COLO668 (cell line): ENCODE data around the gene BUD23.
"Not testable (repeated sequence)": the region's sequence is repeated elsewhere in the genome, so short reads cannot be mapped to it uniquely, and the experiment has no call there.

Experiments used
- DNase-seq: peaks from one replicate; lab custom pipeline; 2025; ENCODE audit not compliant: unreplicated experiment; lab: John Stamatoyannopoulos, UW

The BUD23 gene

DNA sequence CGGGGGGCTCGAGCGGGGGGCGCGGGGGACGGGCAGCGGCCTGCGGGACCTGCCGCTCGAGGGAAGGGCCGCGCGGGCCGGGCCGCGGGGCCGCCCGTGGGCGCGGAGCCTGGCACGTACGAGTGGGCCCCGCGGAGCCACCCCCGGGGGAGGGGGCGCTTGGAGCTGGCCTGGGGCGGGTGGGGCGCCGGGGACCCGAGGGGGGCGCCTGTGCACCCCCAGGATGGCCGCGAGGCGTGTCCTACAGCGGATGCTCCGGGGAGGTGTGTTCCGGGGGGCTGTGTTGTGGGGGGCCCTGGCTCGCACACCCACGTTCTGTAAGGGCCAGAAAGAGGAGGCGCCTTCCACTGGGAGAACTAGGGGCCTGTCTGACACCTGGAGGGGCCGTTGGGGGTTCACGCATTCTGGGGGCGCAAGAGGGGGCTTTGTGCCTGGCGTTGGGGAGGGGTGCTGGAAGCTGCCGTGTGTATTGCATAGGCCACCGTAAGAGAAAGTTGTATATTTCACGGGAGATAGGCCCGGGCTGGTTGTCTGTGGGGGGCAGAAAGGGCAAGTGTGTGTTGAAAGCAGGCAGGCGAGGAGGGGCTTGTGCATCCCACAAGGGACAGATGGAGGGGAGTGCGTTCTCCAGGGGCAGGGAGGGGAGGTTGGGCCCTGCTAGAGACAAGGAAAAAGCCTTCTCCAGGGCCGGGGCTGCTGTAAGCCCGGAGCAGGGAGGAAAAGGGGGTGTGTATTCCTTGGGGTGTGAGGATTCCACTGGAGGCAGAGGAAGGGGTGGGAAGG lies 15.1 kb upstream of the BUD23 start:
- DNase-seq: peak; percentile 11

DNA sequence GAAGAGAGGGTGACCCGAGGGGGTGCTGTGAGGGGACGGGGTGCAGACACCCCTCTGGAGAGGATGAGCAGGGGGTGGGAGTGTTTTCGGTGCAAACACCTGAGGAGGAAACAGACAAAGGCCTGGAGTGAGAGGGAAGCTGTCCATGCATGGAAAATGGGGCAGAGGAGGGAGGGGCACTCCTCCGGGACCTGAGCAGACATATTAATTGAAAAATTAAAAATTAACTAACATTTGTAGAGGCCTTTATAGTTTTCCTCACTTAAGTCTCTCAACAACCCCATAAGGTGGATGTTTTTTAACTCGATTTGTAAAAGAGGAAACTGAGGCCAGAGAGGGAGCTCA lies 14.5 kb upstream of the BUD23 start:
- no peak for DNase-seq

DNA sequence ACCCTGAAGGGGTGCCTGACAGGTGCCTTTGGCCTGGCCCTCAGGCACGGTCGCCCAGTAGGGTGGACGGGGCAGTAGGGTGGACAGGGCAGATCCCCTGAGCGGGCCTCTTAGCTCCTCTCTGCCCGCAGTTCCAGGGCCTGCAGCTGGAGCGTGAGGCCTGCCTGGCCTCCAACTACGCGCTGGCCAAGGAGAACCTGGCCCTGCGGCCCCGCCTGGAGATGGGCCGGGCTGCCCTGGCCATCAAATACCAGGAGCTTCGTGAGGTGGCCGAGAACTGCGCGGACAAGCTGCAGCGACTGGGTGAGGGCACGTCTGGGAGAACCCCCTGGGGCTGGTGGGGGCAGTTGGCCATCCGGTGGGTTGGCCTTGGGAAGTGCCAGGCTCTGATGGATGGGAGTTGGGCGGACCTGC lies 14.1 kb upstream of the BUD23 start:
- no peak for DNase-seq

DNA sequence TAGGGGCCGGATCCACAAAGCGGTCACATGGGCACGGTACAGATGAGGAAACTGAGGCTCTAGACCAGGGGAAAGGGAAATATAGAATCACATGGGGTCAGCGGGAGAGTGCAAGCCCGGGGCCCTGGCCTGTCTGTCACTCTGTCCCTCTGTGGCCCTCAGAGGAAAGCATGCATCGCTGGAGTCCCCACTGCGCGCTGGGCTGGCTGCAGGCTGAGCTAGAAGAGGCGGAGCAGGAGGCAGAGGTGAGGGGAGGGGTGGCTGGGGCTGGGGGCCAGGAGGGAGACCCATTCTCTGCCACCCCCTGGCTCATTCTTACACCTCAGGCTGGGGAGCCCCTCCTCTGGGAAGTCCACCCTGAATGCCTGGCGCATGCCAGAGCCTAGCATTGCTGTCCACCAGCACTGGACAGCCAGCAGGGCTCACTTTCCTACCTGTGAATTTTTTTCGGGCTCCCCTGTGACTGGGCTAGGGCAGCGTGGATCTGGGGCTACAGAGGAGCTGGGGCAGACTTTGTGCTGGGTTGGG lies 13.5 kb upstream of the BUD23 start:
- DNase-seq: no peak

DNA sequence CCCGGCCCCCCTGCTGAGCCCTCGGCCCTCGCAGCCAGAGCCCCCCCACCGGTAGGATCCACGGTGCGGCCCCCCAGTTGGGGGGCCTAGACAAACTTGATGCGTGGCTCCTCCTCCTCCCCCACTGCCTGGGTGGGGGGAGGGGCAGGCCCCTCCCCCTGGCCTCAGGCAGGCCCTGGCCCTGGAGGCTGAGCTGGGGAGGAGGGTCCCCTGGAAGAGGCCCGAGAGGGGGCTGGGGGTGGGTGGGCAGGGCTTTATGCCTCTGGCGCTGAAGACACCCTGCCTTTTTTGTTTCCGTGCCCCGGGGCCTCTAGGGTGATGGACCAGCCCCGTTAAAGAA lies 12.1 kb upstream of the BUD23 start:
- DNase-seq: no peak

DNA sequence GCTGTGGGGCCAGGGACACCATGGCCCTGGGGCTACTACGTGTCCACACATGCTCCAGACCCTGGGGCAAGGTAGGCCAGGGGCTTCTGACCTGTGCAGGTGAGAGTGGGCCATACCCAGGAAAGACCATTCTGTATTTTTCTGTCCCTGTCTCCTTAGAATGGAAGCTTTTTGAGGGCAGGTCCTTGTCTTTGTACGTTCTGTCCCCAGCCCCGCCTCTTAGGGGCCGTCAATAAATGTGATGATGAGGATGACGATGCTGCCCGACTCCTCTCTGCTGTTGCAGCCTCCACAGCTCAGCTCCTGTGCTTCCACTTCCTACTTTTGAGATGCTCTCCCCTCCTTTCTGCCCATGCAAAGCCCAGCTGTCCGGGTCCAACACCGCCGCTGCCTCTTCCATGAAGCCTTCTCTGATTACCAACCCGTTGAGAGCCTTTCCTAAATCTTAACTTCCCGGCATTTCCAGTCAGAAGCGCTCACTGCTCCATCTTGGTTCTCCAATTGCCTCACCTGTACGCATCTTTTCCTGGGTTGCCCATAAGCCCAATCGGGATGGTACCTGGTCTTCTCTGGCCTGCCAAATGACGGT lies 11.4 kb upstream of the BUD23 start:
- no peak for DNase-seq

DNA sequence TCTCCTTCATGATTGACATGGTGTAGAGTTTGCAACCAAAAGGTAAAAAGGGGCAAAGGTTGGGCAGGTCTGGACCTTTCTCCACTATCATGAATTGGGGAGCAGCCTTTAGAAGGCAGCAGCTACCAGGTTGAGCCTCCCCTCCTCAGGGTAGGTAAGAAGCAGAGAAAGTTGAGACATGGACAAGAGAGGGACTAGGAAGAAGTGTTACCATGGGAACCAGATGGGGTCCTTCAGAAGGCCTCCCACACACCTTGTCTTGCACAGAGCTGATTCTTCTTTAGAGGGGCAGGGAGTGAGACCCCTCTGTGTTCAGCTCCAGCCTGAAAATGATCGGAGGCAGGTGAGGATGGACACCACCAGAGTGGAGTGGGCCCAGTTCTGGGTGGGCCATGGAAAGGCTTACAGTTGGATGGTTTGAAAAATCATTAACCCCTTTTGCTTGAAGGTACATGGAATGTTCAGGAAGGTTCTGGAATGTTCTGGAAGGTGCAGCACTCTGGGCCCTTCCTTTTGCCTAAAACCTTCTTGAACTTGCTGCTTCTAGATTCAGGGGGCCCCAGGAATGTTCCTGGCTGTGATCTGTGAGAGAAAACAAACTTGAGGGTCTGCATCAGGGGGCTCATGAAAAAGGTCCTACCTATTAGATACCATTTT lies 8.8 kb upstream of the BUD23 start:
- no peak for DNase-seq

DNA sequence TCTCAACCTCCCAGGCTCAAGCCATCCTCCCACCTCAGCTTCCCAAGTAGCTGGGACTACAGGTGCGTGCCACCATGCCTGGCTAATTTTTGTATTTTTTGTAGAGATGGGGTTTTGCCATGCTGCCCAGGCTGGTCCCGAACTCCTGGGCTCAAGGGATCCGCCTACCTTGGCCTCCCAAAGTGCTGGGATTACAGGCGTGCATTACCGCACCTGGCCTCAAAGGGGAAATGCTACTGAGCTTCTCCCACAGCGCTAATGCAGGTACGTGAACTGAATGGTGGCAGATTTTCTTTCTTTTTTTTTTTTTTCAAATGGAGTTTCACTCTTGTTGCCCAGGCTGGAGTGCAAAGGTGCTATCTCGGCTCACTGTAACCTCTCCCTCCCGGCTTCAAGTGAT lies 7.3 kb upstream of the BUD23 start:
- not testable (repeated sequence) for DNase-seq

DNA sequence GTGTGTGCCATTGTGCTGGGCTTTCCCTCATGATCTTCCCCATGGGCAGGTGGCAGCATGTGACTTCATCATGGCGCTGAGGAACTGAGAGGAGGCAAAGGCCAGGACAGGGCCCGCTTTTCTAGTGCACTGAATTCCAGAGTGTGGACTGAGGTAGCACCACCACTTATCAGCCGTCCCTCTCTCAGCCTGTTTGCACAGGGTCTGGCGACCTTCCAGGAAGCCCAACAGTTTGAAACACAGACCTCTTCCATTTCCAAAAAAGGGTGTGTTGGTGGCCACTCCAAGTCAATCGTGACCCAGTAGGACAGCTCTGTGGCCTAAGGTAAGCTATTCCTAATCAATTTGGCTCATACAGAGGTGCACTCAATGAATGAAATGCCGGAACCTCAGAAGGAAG lies 4.5 kb upstream of the BUD23 start:
- no peak for DNase-seq

DNA sequence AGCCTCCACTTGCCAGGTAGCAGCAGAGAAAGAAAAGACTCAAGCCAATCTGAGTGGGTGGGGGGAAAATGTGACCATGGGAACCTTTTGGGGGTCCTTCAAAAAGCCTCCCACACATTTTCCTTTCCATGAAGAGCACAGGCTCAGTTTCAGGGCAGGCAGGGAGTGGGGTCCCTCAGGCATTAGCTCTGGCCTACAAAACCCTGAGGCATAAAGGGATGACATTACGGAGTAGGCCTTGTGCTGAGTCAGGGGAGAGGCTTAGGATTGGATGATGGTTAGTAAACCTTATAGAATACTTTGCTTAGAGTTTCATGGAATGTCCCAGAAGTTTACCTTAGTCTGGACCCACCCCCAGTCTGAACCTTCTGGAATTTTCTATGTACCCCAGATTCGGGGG lies 3.7 kb upstream of the BUD23 start:
- no peak for DNase-seq

DNA sequence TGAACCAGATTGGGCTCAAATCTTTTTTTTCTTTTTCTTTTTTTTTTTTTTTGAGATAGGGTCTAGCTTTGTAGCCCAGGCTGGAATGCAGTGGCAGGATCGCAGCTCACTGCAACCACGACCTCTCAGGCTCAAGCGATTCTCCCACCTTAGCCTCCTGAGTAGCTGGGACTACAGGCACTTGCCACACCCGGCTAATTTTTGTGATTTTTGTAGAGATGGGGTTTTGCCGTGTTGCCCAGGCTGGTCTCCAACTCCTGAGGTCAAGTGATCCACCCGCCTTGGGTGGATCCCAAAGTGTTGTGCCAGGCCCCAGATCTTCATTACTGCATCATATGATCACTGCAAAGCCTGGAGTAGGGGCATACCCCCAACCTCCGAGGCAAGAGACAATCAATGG lies 2.9 kb upstream of the BUD23 start:
- DNase-seq: no peak

DNA sequence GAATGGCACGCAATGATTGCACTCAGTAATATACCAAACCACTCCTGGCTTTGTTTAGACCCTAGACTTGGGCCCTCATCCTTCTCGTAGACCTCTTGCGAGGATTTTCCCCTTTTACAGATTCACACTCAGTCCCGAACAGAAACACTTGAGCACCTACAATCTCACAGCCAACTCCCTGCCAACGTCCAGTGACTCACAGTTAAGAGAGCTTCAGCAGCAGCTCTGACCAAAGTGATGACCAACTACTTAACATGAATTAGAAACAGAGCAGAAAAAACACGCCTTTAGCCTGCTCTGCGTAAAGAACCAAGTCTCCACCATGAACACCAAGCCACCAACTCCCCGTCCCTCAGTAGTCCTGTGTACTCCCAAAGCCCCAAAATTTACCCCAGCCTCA lies 2.4 kb upstream of the BUD23 start:
- DNase-seq: no peak

DNA sequence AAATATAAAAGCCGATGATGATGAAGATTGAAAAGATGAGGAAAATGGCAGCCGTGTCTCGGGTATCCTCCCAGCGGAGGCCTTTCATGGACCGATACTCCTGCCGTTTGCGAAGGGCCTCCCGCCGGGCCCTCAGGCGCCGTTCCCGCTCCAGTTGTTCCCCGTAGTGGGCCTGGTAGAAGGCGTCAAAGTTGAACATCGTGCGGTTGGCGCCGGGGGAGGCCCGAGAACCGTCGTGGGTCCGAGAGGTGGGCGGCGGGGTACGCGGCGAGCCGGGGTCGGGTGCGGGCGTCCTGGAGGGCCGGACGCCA lies 697 bp upstream of the BUD23 start:
- no peak for DNase-seq

DNA sequence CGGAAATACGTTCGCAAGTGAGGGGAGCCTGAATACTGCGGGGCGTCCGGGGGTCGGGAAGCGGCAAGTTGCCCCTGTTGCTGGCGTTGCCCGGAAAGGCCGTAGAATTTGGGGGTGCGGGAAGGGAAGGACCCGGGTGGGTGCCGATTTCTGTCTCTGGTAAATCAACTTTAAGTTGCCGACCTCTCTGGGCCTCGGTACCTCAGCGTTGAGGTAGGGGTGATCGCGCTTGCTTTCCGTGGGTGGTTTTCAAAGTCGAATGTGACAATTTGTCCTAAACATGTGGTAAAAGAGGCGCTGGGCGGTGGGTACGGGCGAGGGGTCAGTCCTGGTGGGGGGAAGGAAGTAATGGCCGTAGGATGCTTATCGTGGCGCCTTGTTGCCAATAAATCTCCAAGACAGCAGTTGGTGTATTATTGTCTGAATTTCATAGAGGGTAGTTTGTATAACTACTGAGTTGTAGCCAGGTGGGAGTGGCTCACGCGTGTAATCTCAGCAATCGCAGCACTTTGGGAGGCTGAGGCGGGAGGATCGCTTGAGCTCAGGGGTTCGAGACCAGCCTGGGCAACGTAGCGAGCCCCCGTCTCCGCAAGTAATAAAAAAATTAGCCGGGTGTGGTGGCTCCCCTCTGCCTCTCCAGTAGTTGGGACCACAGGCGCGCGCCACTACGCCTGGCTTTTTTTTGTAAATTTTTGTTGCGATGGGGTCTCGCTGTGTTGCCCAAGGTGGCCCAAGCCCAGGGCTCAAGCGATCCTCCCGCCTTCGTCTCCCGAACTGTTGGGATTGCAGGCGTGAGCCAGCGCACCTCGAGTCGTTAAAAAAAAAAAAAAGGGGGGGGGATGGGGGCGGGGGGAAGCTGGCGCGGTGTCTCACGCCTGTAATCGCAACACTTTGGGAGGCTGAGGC lies 644 bp downstream of the BUD23 start:
- peak; percentile 23 for DNase-seq

DNA sequence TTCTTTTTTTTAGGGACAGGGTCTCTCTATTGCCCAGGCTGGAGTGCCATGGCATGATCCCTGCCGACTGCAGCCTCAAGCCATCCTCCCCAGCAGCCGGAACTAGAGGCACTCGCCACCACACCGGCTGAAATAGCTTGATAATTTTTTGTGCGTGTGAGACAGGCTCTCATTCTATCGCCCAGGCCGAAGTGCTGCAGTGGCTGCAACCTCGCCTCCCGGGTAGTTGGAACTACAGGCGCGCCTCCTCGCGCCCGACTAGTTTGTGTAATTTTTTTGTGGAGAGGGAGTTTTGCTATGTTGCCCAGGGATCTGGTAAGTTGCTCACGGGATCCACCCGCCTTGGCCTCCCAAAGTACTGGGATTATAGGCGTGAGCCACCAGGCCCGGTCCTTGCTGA lies 1.9 kb downstream of the BUD23 start:
- DNase-seq: no peak

DNA sequence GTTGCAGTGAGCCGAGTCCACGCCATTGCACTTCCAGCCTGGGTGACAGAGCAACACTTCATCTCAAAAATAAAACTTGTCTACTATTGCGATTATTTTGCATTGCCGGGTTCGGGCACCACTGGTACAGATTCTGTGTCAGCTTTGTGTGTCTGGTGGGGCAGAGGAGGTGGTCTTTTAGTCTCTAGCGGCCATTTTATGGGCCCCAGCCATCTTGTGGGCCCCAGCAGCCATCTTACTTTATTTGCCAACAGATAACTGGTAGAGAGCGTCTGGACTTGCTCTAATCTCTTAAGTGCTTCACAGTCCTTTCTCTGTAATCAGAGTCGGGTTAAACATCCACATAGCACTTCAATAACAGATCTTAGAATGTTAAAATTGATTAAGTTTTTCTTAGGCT lies 4.9 kb downstream of the BUD23 start:
- no peak for DNase-seq

DNA sequence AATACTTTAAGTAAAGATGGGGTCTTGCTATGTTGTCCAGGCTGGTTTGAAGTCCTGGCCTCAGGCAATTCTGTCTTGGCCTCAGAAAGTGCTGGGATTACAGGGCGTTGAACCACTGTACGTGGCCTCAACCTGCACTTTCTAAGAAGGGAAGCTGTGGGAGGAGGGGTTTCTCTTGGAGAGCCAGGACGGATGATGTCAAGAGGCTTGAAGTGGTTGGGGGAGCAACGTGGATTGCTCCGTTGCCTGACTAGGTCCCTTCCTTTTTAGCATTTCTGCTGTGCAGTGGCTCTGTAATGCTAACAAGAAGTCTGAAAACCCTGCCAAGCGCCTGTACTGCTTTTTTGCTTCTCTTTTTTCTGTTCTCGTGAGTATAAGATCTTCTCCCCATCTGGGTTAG lies 7.2 kb downstream of the BUD23 start:
- DNase-seq: no peak

DNA sequence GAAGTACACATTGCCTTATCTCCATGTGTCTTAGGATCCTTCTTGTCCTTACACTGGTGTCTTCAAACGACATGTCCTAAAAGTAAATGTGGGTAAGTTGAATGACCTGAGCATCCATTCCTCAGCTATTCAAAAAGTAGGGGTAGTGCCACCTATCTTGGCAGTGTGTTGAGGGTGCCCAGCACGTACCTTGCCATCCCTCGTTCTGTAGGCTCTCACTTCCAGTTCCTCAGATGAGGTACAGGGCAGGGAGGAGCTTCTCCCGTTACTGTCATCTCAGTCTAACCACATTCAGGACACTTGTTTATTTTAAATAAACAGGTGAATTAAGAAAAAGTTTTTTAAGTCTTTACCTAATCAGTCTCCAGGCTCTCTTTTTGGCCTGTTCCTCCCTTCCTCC lies 13.0 kb downstream of the BUD23 start:
- DNase-seq: no peak

DNA sequence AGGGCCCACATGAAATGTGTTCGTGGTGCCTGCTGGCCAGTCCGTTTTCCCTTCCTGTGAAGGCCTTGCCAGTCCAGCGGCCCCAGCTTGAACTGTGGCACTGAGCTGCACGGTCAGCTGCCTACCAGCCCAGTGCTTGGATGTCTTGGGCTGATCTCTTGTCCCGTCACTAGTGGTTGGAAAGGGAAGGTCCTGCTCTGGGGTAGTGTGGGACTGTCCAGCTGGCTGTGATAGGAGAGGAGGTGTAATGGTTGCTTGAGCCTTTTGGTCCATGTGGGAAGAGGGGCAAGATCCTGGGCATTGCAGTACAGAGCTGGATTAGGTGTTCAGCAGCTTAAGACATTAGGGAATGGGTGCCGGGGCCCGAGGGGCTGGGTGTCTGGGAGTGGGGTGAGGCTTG lies 15.0 kb downstream of the BUD23 start:
- DNase-seq: no peak

DNA sequence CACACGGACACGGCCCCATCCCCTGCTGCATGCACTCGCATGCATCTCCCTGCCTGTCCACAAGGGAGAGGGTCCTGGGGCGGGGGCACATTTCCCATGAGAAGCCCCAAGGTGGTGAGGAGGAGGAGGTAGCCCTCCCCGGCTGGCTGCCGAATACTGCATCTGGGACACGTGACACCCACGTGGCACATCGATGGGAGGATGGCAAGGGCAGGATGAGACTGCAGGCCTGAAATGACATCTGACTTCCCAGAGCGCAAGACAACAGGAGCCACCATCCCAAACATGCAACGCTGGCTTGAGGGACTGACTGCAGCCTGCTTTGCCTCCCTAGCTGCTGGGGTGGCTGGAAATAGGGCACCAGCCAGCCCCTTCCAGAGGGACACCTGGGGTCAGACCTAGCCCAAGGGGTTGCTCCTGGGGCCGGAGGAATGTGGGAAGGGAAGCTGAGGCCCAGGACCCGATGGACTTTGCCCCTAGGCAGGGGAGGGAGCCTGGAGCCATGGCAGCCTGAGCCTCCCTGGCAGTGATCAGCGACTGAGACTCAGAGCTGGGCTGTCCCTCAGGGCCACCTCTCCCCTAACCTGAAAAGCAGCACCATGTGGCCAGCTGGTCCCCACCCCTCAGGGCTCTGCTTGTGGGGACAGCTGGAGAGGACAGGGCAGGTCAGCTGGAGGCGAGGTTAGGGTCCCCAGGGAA lies 16.1 kb downstream of the BUD23 start:
- DNase-seq: no peak

DNA sequence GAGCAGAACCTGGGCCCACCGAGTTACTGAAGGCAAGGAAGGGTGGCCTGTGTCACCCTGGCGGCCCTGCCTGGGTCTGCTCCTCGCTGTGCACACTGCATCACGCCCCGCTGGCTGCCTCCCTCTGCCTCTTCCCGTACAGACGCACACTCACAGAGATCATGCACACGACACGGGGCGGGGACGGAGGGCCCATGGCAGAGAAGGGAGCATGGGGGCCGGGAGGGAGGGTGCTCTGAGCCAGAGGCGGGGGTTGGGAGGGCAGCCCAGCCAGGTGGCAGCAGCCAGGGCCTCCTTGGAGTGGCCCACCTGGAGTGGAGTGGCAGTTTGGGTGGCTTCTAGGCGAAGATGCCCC lies 16.6 kb downstream of the BUD23 start:
- DNase-seq: no peak
